Lower leg skin (tissue), 3 donors: Measurements from ENCODE around the gene RASA4B.
"Not testable (repeated sequence)": the region's sequence is repeated elsewhere in the genome, so short reads cannot be mapped to it uniquely, and the experiment has no call there.

Experiments
- CTCF ChIP-seq, 3 donors: fragments of 450-650 bp; IDR thresholded peaks; one replicate each; pipeline ENCODE4 v1.5.1; 2016; ENCODE audit warnings: antibody characterized with exemption in 3 of 3, mild to moderate bottlenecking in 3 of 3, moderate library complexity in 2 of 3
- POLR2A ChIP-seq, 2 donors: fragments of 450-650 bp; IDR thresholded peaks; one replicate each; pipeline ENCODE4 v1.6.1; 2016 to 2017; ENCODE audit warnings: antibody characterized with exemption in 2 of 2, mild to moderate bottlenecking in 1 of 2, moderate library complexity in 1 of 2

DNA sequence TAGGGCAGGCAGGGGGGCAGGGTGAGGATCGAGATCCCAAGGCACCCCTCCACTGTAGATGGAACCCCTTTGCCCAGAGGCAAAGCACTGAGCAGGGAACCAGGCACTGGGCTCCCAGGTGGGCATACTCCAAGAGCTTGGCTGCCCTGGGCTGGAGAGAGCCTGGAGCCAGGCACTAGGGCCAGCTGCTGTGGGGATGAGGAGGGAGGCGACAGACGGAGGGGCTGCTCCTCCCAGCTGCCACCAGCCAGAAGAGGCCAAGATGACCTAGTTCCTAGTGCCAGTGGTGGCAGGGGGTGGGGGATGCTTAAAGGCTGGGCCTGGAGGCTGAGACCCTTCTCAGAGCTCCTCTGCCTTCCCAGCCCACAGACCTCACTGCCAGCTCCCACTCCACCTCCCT lies 1.7 kb downstream of the RASA4B start:
- TF ChIP-seq CTCF, POLR2A (IDR thresholded peaks at IDR 0.05): not testable (repeated sequence)
